ENCODE results near the gene RNASEH2A.

DNA sequence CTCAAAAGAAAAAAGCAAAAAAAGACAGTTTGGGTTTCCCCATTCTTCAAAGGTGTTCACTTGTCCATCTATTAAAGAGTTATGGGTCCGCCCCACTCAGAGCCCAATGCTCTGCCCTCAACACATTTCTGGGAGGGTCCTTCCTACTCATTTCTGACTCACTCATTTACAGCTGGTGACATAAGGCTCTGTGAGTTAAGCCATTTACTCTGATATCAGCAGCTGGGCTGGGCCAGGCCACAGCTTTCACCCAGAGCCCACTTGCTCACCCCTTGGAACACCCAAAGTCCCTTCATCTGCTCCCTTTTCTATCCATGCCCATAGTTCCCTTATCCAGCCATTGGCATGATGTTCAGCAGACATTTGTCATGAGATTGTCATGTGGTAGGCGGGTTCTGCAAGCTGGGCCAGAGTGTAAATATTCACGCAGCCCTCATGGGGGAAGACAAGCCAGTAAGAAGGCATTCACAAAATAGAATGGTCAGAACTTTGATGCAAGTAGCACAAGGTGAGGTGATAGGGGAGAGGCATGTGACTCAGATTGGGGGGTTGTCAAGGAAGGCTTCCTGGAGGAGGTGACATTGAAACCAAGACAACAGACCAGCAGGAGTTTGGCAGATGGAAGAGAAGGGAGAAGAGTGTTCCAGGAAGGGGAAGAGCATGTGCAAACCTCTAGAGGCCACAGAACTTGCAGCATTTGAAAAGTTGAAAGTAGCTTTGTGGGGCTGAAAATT lies 37.8 kb downstream of the RNASEH2A start:
- TF ChIP-seq GATA3 (IDR thresholded peaks at IDR 0.05; ENCODE audit: low read depth, low read length) (no peak), GATA2 (IDR thresholded peaks at IDR 0.05; ENCODE audit: low read depth, low read length) (no peak)
